BLaER1 (cell line): ENCODE data around the gene ZDHHC4.
"Not testable (repeated sequence)": the region's sequence is repeated elsewhere in the genome, so short reads cannot be mapped to it uniquely, and the experiment has no call there.

Source experiments
- H3K27ac ChIP-seq: shearing (Covaris generic); formaldehyde crosslinking; 2 replicates; pipeline ENCODE4 v1.8.1; 2022
- H3K27me3 ChIP-seq: shearing (Covaris generic); formaldehyde crosslinking; 2 replicates; pipeline ENCODE4 v1.8.1; 2022
- H3K36me3 ChIP-seq: shearing (Covaris generic); formaldehyde crosslinking; 2 replicates; pipeline ENCODE4 v1.8.1; 2022
- H3K4me1 ChIP-seq: shearing (Covaris generic); formaldehyde crosslinking; 2 replicates; pipeline ENCODE4 v1.8.1; 2022
- H3K4me2 ChIP-seq: shearing (Covaris generic); formaldehyde crosslinking; 2 replicates; pipeline ENCODE4 v1.8.1; 2022
- H3K4me3 ChIP-seq: shearing (Covaris generic); formaldehyde crosslinking; 2 replicates; pipeline ENCODE4 v1.8.1; 2022
- H3K9ac ChIP-seq: shearing (Covaris generic); formaldehyde crosslinking; 2 replicates; pipeline ENCODE4 v1.8.1; 2022
- H3K9me3 ChIP-seq: shearing (Covaris generic); formaldehyde crosslinking; 2 replicates; pipeline ENCODE4 v1.8.1; 2022
- H4K20me1 ChIP-seq: shearing (Covaris generic); formaldehyde crosslinking; 2 replicates; pipeline ENCODE4 v1.8.1; 2022
- Cebpa-rat ChIP-seq: shearing (Covaris generic); IDR thresholded peaks from 2 replicates; pipeline ENCODE4 v1.8.1; 2022

Gene ZDHHC4

GRCh38 chr7:6634021-6634420, 56.8 kb downstream of the ZDHHC4 start:
- TF ChIP-seq Cebpa-rat: no peak
- Histone ChIP-seq H3K36me3 (peaks cover 7% of the 10 kb centered on the region), H4K20me1 (peaks cover 13% of the 10 kb centered on the region), H3K4me1 (peaks cover 57% of the 10 kb centered on the region), H3K4me2 (peak overlapping the region; percentile 95), H3K27me3 (no peaks in the 10 kb centered on the region), H3K9ac (no peak overlapping the region), H3K9me3 (no peaks in the 10 kb centered on the region), H3K27ac (no peak overlapping the region), H3K4me3 (no peak overlapping the region)

GRCh38 chr7:6634971-6635370, 57.7 kb downstream of the ZDHHC4 start:
- not testable (repeated sequence) for H3K9ac ChIP-seq, H3K27me3 ChIP-seq, H3K9me3 ChIP-seq
- H3K4me3 ChIP-seq: 0 out of 2 replicates have a peak overlapping the region, but pooled peaks have one; percentile 5
- H3K27ac ChIP-seq: peak overlapping the region; percentile 53
- H3K4me1 ChIP-seq: peaks cover 65% of the 10 kb centered on the region
- H4K20me1 ChIP-seq: peaks cover 23% of the 10 kb centered on the region
- H3K4me2 ChIP-seq: peak overlapping the region; percentile 95
- peaks cover 16% of the 10 kb centered on the region for H3K36me3 ChIP-seq

- no peaks in the 10 kb centered on the region for H3K27me3 ChIP-seq
- H3K27ac ChIP-seq: peak within 1 kb of the TSS; percentile 96
- TF ChIP-seq Cebpa-rat: no peak
- H3K9ac ChIP-seq: peak within 1 kb of the TSS; percentile 91
- peak within 1 kb of the TSS; percentile 95 for H3K4me2 ChIP-seq
- H4K20me1 ChIP-seq: peaks cover 42% of the 10 kb centered on the region
- H3K9me3 ChIP-seq: no peaks in the 10 kb centered on the region
- H3K36me3 ChIP-seq: peaks cover 36% of the 10 kb centered on the region
- H3K4me1 ChIP-seq: peaks cover 69% of the 10 kb centered on the region
- H3K4me3 ChIP-seq: peak within 1 kb of the TSS; percentile 92
Observed at GRCh38 chr7:6636741-6637543, 59.7 kb downstream of the ZDHHC4 start, which contains the start of gene ZNF316. ZNF316 (plus strand) TSS chr7:6637318; CDS start chr7:6642410, 5,092 bp downstream.

- Histone ChIP-seq H3K9ac (peak overlapping the region; percentile 91), H3K4me1 (peaks cover 69% of the 10 kb centered on the region), H4K20me1 (peaks cover 50% of the 10 kb centered on the region)
Observed at GRCh38 chr7:6637544-6638229, 60.4 kb downstream of the ZDHHC4 start.

More at GRCh38 chr7:6637544-6638229, 60.4 kb downstream of the ZDHHC4 start:
- Histone ChIP-seq H3K36me3 (peaks cover 44% of the 10 kb centered on the region), H3K27me3 (no peaks in the 10 kb centered on the region), H3K4me3 (peak overlapping the region; percentile 92), H3K4me2 (peak overlapping the region; percentile 95), H3K27ac (peak overlapping the region; percentile 96), H3K9me3 (no peaks in the 10 kb centered on the region)
- no peak for TF ChIP-seq Cebpa-rat
